GM12891 (cell line): ENCODE data around the gene FKBP15.

Experiments used
- POLR2A ChIP-seq: IDR thresholded peaks from 2 replicates; pipeline ENCODE4 v1.6.1; 2011; ENCODE audit warnings: low read depth, low read length, control low read depth
- POLR2AphosphoS5 ChIP-seq: IDR thresholded peaks from 2 replicates; pipeline ENCODE4 v1.6.1; 2011; ENCODE audit warnings: low read depth, low read length, control low read depth
- TAF1 ChIP-seq: IDR thresholded peaks from 2 replicates; pipeline ENCODE4 v1.6.1; 2011; ENCODE audit warnings: low read depth, low read length, control low read depth

DNA sequence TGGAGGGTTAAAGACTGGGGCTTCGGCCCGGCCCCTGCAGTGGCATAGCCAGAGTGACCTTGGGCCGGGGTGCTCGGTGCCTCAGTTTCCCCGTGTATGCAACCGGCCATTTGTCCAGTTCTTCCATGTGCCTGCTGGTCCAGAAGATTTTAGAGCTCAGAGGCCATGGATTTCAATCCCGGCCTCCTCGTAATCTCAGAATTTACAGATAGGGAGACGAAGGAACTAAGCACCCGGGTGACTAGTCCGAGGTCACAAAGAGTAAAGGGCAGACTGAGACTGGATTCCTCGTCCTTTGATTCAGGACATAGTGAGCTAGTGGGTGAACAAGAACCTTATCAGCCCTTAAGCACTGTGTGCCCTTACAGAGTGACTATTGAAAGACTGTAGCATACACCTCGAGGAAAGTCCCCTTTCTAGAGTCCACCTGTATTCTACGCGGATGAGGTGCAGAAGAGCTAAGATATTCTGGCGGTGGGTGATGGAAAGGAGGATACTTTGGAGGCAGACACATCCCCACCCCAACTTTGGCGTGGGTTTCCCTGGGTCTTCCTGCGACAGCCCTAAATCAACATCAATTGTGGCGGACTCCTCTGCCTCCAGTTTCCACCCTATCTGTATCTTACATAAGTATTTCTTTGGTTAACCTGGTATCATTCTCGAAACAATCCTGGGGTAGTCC, 864 bp upstream of the FKBP15 start:
- TF ChIP-seq POLR2A: no peak
- TF ChIP-seq TAF1: no peak
- TF ChIP-seq POLR2AphosphoS5: no peak
